Mammary epithelial cell (primary cell): ENCODE data around the gene ZNF408.
"Not testable (repeated sequence)": the region's sequence is repeated elsewhere in the genome, so short reads cannot be mapped to it uniquely, and the experiment has no call there.

Experiments
- EZH2 ChIP-seq: IDR thresholded peaks from 2 replicates; pipeline ENCODE4 v1.6.1; 2012; ENCODE audit warnings: low read length, inconsistent platforms, borderline replicate concordance
- TF ChIP-seq, protein P1 (sequence below), 2 donors: IDR thresholded peaks in 1 of 2; conservative IDR thresholded peaks in 1 of 2; 2 replicates each; pipeline ENCODE4 v1.5.1; 2011 to 2012; ENCODE audit warnings: inconsistent platforms in 2 of 2, low read length in 2 of 2, mild to moderate bottlenecking in 2 of 2, control low read depth in 1 of 2, low read depth in 1 of 2; ENCODE audit not compliant: insufficient read depth in 1 of 2; ENCODE audit errors: extremely low read depth in 1 of 2

DNA sequence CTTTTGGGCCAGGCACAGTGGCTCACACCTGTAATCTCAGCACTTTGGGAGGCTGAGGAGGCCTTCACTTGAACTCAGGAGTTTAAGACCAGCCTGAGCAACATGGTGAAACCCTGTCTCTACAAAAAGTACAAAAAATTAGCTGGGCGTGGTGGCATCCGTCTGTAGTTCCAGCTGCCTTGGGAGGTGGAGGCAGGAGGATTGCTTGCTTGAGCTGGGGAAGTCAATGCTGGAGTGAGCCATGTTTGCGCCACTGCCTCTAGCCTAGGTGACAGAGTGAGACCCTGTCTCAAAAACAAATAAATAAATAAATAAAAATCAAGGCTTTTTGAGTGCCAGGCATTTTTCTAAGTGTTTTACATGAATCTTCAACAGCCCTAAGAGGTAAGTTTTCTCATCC lies 30.3 kb upstream of the ZNF408 start:
- TF ChIP-seq, protein P1, sequence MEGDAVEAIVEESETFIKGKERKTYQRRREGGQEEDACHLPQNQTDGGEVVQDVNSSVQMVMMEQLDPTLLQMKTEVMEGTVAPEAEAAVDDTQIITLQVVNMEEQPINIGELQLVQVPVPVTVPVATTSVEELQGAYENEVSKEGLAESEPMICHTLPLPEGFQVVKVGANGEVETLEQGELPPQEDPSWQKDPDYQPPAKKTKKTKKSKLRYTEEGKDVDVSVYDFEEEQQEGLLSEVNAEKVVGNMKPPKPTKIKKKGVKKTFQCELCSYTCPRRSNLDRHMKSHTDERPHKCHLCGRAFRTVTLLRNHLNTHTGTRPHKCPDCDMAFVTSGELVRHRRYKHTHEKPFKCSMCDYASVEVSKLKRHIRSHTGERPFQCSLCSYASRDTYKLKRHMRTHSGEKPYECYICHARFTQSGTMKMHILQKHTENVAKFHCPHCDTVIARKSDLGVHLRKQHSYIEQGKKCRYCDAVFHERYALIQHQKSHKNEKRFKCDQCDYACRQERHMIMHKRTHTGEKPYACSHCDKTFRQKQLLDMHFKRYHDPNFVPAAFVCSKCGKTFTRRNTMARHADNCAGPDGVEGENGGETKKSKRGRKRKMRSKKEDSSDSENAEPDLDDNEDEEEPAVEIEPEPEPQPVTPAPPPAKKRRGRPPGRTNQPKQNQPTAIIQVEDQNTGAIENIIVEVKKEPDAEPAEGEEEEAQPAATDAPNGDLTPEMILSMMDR (conservative IDR thresholded peaks at IDR 0.05 in 1 of 2, IDR thresholded peaks at IDR 0.05 in 1 of 2; ENCODE audit: extremely low read depth in 1 of 2, insufficient read depth in 1 of 2, low read depth in 1 of 2, low read length in 2 of 2): not testable (repeated sequence)
- TF ChIP-seq EZH2: not testable (repeated sequence)
